Stimulated activated naive CD8-positive, alpha-beta T cell treated with anti-CD3 and anti-CD28 coated beads, Interleukin-15, Interleukin-2, amounts not matched to agents 100 ng/mL and 50 ng/mL, for 24 hours (primary cell): ENCODE measurements around the gene DLGAP1.

Source experiments
- H3K27ac Mint-ChIP-seq: one replicate; pipeline ENCODE4 v1.8.0; 2021; ENCODE audit warnings: mild to moderate bottlenecking, mixed read lengths
- H3K27me3 Mint-ChIP-seq: one replicate; pipeline ENCODE4 v1.8.0; 2021; ENCODE audit warnings: mixed read lengths
- H3K36me3 Mint-ChIP-seq: one replicate; pipeline ENCODE4 v1.8.0; 2021; ENCODE audit warnings: low read depth, mixed read lengths
- H3K4me1 Mint-ChIP-seq: one replicate; pipeline ENCODE4 v1.8.0; 2021; ENCODE audit warnings: low read depth, mixed read lengths
- H3K4me3 Mint-ChIP-seq: one replicate; pipeline ENCODE4 v1.8.0; 2021; ENCODE audit warnings: mild to moderate bottlenecking, mixed read lengths
- H3K9me3 Mint-ChIP-seq: one replicate; pipeline ENCODE4 v1.8.0; 2021; ENCODE audit warnings: mixed read lengths

The DLGAP1 gene

DNA sequence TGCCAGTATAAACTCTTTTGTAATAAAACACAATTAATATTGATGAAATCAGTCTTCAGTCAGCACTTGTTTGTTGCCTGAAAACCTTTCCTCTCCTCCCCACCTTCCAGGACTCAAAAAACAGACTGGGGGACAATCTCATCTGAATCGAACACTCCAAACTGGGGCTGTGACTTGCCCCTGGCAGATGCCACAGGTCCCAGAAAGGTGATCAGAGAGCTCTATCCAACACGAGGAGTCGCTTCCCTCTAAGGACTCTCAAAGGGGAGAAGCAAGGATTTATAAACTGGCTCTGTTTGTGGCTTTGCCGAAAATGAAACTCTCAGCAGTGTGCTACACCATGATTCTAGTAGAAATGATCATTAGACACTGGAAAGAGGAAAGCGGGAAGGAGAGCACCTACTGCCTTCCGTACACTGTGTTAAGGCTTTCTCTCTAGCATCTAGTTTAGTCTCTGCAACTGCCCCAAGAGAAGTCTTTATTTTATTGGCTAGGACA is 805.9 kb downstream of the DLGAP1 start:
- peaks cover 8% of the 10 kb centered on the region for H3K36me3 Mint-ChIP-seq
- H3K4me3 Mint-ChIP-seq: no peak overlapping the region
- no peaks in the 10 kb centered on the region for H3K9me3 Mint-ChIP-seq
- no peaks in the 10 kb centered on the region for H3K27me3 Mint-ChIP-seq
- peak overlapping the region; percentile 5 for H3K27ac Mint-ChIP-seq
- peaks cover 36% of the 10 kb centered on the region for H3K4me1 Mint-ChIP-seq

GRCh38 chr18:3648641-3649040 is 806.5 kb downstream of the DLGAP1 start:
- Mint-ChIP-seq H3K9me3 (no peaks in the 10 kb centered on the region), H3K27me3 (no peaks in the 10 kb centered on the region), H3K27ac (no peak overlapping the region), H3K4me1 (peaks cover 36% of the 10 kb centered on the region), H3K36me3 (peaks cover 8% of the 10 kb centered on the region), H3K4me3 (no peak overlapping the region)

DNA sequence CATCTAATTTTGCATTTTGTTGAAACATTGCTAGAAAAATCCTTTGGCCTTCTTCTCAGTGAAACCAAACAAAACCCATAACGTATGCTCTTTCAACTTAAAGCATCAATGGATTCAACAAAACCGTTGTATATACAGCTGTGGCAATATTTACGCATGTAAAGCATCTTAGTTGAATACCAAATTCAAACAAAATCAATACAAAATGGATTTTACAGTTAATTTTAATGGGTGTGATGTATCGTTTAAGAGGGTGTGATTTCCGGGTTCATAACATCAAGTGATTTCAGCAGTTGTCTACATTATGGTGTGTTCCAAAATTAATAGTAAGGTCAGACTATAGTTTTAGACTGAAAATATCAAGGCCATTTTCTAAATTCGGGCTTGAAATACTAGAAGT is 806.9 kb downstream of the DLGAP1 start:
- H3K4me3 Mint-ChIP-seq: no peak overlapping the region
- no peak overlapping the region for H3K27ac Mint-ChIP-seq
- H3K9me3 Mint-ChIP-seq: no peaks in the 10 kb centered on the region
- H3K36me3 Mint-ChIP-seq: peaks cover 8% of the 10 kb centered on the region
- H3K4me1 Mint-ChIP-seq: peaks cover 36% of the 10 kb centered on the region
- H3K27me3 Mint-ChIP-seq: no peaks in the 10 kb centered on the region

DNA sequence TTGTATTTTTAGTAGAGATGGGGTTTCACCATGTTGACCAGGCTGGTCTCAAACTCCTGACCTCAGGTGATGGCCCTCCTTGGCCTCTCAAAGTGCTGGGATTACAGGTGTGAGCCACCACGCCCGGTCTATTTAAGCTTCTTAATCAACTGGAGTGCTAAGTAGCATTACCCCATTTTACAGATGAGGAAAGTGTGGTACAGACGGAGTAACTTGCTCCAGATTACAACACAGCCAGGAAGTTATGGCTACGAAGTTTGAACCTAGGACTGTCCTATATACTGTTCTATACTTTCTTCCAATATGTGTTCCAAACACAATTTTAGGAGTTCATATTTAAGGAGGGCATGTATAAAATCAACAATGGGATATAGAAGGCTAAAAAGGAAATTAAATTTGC is 807.5 kb downstream of the DLGAP1 start:
- Mint-ChIP-seq H3K27ac (no peak overlapping the region), H3K36me3 (peaks cover 3% of the 10 kb centered on the region), H3K4me3 (no peak overlapping the region), H3K9me3 (no peaks in the 10 kb centered on the region), H3K27me3 (no peaks in the 10 kb centered on the region), H3K4me1 (peaks cover 36% of the 10 kb centered on the region)

GRCh38 chr18:3645384-3646156 is 809.5 kb downstream of the DLGAP1 start:
- Mint-ChIP-seq H3K4me3 (no peak overlapping the region), H3K27ac (no peak overlapping the region), H3K27me3 (no peaks in the 10 kb centered on the region)

GRCh38 chr18:3634250-3634939 is 820.7 kb downstream of the DLGAP1 start:
- Mint-ChIP-seq H3K4me3 (peak overlapping the region; percentile 18), H3K9me3 (no peaks in the 10 kb centered on the region), H3K36me3 (no peaks in the 10 kb centered on the region), H3K27ac (peak overlapping the region; percentile 63), H3K4me1 (peaks cover 32% of the 10 kb centered on the region), H3K27me3 (no peaks in the 10 kb centered on the region)

More at GRCh38 chr18:3645384-3646156, 809.5 kb downstream of the DLGAP1 start:
- no peaks in the 10 kb centered on the region for H3K9me3 Mint-ChIP-seq
- H3K4me1 Mint-ChIP-seq: peaks cover 34% of the 10 kb centered on the region
- H3K36me3 Mint-ChIP-seq: no peaks in the 10 kb centered on the region

GRCh38 chr18:3631887-3632286 is 823.2 kb downstream of the DLGAP1 start:
- H3K27me3 Mint-ChIP-seq: no peaks in the 10 kb centered on the region
- H3K27ac Mint-ChIP-seq: no peak overlapping the region
- H3K9me3 Mint-ChIP-seq: no peaks in the 10 kb centered on the region
- peaks cover 39% of the 10 kb centered on the region for H3K4me1 Mint-ChIP-seq
- H3K36me3 Mint-ChIP-seq: no peaks in the 10 kb centered on the region
- no peak overlapping the region for H3K4me3 Mint-ChIP-seq

DNA sequence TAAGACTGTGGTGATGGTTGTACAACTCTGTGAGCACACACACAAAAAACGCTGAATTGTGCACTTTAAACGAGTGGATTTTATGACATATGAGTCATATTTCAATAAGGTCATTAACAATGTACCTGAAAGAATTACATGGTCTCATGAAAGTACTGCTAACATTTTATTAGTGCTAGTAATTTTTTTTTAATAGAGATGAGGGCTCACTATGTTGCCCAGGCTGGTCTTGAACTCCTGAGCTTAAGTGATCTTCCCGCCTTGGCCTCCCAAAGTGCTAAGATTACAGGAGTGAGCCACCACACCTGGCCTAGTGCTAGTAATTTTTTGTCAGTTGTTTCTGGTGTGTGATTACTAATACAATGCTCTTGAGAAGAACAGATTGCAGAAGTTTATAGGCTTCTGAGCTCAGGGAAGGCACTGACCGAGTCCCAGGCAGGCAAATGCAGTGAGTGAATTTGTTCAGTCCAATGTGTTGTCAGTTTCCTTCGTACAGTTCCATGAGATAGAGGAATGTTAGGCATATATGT is 828.1 kb downstream of the DLGAP1 start:
- Mint-ChIP-seq H3K36me3 (no peaks in the 10 kb centered on the region), H3K9me3 (no peaks in the 10 kb centered on the region), H3K27ac (peak overlapping the region; percentile 23), H3K27me3 (no peaks in the 10 kb centered on the region), H3K4me1 (peaks cover 50% of the 10 kb centered on the region), H3K4me3 (no peak overlapping the region)

DNA sequence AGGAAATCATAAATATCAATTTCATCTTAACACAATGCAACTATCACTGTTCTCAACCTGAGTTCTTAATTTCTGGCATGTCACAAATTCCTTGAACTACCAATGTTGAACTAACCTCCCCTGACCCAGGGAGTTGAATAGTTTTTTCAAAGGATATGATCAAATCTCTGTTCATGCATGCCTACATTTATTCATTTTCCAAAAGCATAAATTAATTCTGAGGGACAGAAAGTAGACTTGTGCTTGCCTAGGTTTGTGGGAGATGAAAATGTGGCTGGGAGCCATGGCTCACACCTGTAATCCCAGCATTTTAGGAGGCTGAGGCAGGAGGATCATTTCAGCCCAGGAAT is 829.4 kb downstream of the DLGAP1 start:
- no peak overlapping the region for H3K4me3 Mint-ChIP-seq
- no peaks in the 10 kb centered on the region for H3K27me3 Mint-ChIP-seq
- peak overlapping the region; percentile 95 for H3K27ac Mint-ChIP-seq
- H3K36me3 Mint-ChIP-seq: no peaks in the 10 kb centered on the region
- no peaks in the 10 kb centered on the region for H3K9me3 Mint-ChIP-seq
- peaks cover 50% of the 10 kb centered on the region for H3K4me1 Mint-ChIP-seq

- peaks cover 50% of the 10 kb centered on the region for H3K4me1 Mint-ChIP-seq
- H3K36me3 Mint-ChIP-seq: no peaks in the 10 kb centered on the region
- peak overlapping the region; percentile 95 for H3K27ac Mint-ChIP-seq
- no peaks in the 10 kb centered on the region for H3K9me3 Mint-ChIP-seq
- H3K27me3 Mint-ChIP-seq: no peaks in the 10 kb centered on the region
- peak overlapping the region; percentile 72 for H3K4me3 Mint-ChIP-seq
These were observed 830.0 kb downstream of the DLGAP1 start for GRCh38 chr18:3624935-3625741.

- no peaks in the 10 kb centered on the region for H3K36me3 Mint-ChIP-seq
- H3K9me3 Mint-ChIP-seq: no peaks in the 10 kb centered on the region
- no peaks in the 10 kb centered on the region for H3K27me3 Mint-ChIP-seq
- peak overlapping the region; percentile 72 for H3K4me3 Mint-ChIP-seq
- peaks cover 50% of the 10 kb centered on the region for H3K4me1 Mint-ChIP-seq
- H3K27ac Mint-ChIP-seq: peak overlapping the region; percentile 95
These were observed 830.6 kb downstream of the DLGAP1 start for GRCh38 chr18:3624546-3624934.

- no peaks in the 10 kb centered on the region for H3K9me3 Mint-ChIP-seq
- H3K4me1 Mint-ChIP-seq: peaks cover 50% of the 10 kb centered on the region
- H3K27me3 Mint-ChIP-seq: no peaks in the 10 kb centered on the region
- no peaks in the 10 kb centered on the region for H3K36me3 Mint-ChIP-seq
- H3K27ac Mint-ChIP-seq: peak overlapping the region; percentile 95
- peak overlapping the region; percentile 72 for H3K4me3 Mint-ChIP-seq
These were observed 831.1 kb downstream of the DLGAP1 start for GRCh38 chr18:3623769-3624545.

DNA sequence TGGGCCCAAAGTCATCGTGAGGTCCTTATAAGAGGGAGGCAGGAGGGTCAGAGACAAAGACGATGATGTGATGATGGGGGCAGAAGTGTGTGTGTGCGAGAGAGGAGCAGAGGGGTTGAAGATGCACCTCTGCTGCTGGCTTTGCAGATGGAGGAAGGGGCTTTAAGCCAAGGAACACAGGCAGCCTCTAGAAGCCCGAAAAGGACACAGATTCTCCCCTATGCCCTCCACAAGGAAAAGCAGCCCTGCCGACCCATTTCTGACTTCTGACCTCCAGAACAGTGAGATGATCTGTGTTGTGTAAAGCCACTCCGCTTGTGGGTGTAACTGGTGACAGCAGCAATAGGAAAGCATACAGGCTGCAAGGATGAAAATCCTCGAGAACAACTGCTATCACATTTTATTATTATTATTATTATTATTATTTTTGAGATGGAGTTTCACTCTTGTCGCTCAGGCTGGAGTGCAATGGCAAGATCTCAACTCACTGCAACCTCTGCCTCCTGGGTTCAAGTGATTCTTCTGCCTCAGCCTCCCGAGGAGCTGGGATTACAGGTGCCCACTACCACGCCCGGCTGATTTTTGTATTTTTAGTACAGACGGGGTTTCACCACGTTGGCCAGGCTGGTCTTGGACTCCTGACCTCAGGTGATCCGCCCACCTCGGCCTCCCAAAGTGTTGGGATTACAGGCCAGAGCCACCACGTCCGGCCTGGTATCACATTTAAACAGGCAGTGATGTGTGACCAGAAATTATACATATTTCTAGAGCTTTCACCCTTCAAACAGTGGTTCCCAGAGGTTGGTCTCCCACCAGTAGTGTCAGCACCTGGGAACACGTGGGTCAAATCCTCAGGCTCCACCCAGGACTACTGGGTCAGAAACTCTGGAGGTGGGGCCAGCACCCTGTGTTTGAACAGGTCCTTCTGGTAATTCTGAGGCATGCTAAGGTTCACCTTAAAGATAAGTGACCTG is 834.7 kb downstream of the DLGAP1 start:
- Mint-ChIP-seq H3K4me3 (no peak overlapping the region), H3K4me1 (peaks cover 29% of the 10 kb centered on the region), H3K36me3 (no peaks in the 10 kb centered on the region), H3K9me3 (no peaks in the 10 kb centered on the region), H3K27me3 (no peaks in the 10 kb centered on the region), H3K27ac (no peak overlapping the region)
